ENCODE results near the gene MBOAT1.

DNA sequence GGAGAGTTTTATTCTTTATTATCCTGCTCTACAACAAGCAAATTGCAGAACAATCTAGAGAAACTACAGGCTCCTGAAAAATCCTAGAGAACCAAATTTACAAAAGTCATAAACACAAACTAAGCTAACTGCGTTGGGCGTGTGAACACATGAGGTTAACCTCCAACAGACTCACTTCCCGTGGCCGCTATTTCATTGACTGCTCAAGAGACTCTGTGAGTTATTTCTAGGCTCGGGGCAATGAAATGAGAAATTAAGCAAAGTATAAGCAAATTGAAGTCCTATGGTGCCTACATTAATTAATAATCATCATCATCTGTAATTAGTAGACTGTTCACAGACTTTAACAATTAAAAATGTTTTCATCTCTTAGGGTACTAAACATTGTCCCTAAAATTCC lies 100.0 kb downstream of the MBOAT1 start:
- no peak for TF ChIP-seq CTCF (conservative IDR thresholded peaks at IDR 0.05; ENCODE audit: low read length)
- TF ChIP-seq EZH2phosphoT487 (IDR thresholded peaks at IDR 0.05; ENCODE audit: borderline replicate concordance), result no peak

Data from Loucy (cell line).